H1 (cell line): ENCODE measurements around the gene DNM1L.

Experiments used
- ASH2L ChIP-seq: fragments of 200-600, 300-600 bp; sonication (generic); IDR thresholded peaks from one replicate; pipeline ENCODE4 v1.7.1; 2017; ENCODE audit warnings: low read length
- BRCA1 ChIP-seq: IDR thresholded peaks from 2 replicates; pipeline ENCODE4 v1.6.1; 2012; ENCODE audit warnings: low read depth, low read length, improper control_type of control experiment
- CBX5 ChIP-seq: fragments of 300-800, 300-1000 bp; sonication (generic); IDR thresholded peaks from 2 replicates; pipeline ENCODE4 v1.7.1; 2016; ENCODE audit warnings: antibody characterized with exemption, low read length, low read depth
- CEBPB ChIP-seq: IDR thresholded peaks from 2 replicates; pipeline ENCODE4 v1.6.1; 2012; ENCODE audit warnings: low read depth, low read length
- CTCF ChIP-seq, 3 experiments: IDR thresholded peaks; 1 replicate in 2 of 3; 2 replicates in 1 of 3; pipeline versions ENCODE4 v1.5.1 to v1.6.1; 2011; ENCODE audit warnings: low read length in 3 of 3, mild to moderate bottlenecking in 3 of 3, inconsistent platforms in 2 of 3, low read depth in 1 of 3, moderate library complexity in 1 of 3; ENCODE audit not compliant: insufficient read depth in 1 of 3; ENCODE audit errors: control extremely low read depth in 1 of 3
- EZH2 ChIP-seq: fragments of 200-600 bp; sonication (generic); IDR thresholded peaks from 2 replicates; pipeline ENCODE4 v1.7.1; 2012; ENCODE audit warnings: low read depth, mild to moderate bottlenecking, moderate library complexity, low read length, inconsistent platforms; ENCODE audit not compliant: severe bottlenecking
- FOSL1 ChIP-seq: IDR thresholded peaks from 2 replicates; pipeline ENCODE4 v1.6.1; 2011; ENCODE audit warnings: mild to moderate bottlenecking, low read depth, low read length, moderate library complexity; ENCODE audit not compliant: insufficient read depth
- HDAC6 ChIP-seq: IDR thresholded peaks from one replicate; pipeline ENCODE4 v1.7.1; 2012; ENCODE audit warnings: low read depth, mild to moderate bottlenecking, inconsistent platforms, low read length, moderate library complexity
- MAX ChIP-seq: IDR thresholded peaks from 2 replicates; pipeline ENCODE4 v1.6.1; 2012; ENCODE audit warnings: inconsistent platforms
- POLR2AphosphoS5 ChIP-seq: IDR thresholded peaks from 2 replicates; pipeline ENCODE4 v1.6.1; 2011; ENCODE audit warnings: low read depth, low read length
- RAD21 ChIP-seq, 2 experiments: IDR thresholded peaks in 1 of 2; conservative IDR thresholded peaks in 1 of 2; 2 replicates each; pipeline ENCODE4 v1.6.1; 2011; ENCODE audit warnings: low read depth in 2 of 2, low read length in 2 of 2, improper control_type of control experiment in 1 of 2, inconsistent platforms in 1 of 2, mild to moderate bottlenecking in 1 of 2, moderate library complexity in 1 of 2
- SUZ12 ChIP-seq: fragments of 200-600 bp; sonication (generic); IDR thresholded peaks from 2 replicates; pipeline ENCODE4 v1.6.1; 2012; ENCODE audit warnings: mild to moderate bottlenecking, inconsistent platforms, low read length, moderate library complexity, mixed read lengths
- TEAD4 ChIP-seq: IDR thresholded peaks from 2 replicates; pipeline ENCODE4 v1.6.1; 2012; ENCODE audit warnings: low read depth, low read length, inconsistent platforms, mixed read lengths
- YY1 ChIP-seq: IDR thresholded peaks from 2 replicates; pipeline ENCODE4 v1.6.1; 2011; ENCODE audit warnings: low read depth, mild to moderate bottlenecking, low read length

GRCh38 chr12:32768518-32768917 is 89.4 kb downstream of the DNM1L start:
- no peak for TF ChIP-seq FOSL1
- no peak for TF ChIP-seq BRCA1
- TF ChIP-seq RAD21 (IDR thresholded peaks at IDR 0.05 in 1 of 2, conservative IDR thresholded peaks at IDR 0.05 in 1 of 2; ENCODE audit: low read depth in 2 of 2, low read length in 2 of 2): no peak
- no peak for TF ChIP-seq CTCF (IDR thresholded peaks at IDR 0.05; ENCODE audit: control extremely low read depth in 1 of 3, insufficient read depth in 1 of 3, low read depth in 1 of 3, low read length in 3 of 3)
- no peak for TF ChIP-seq EZH2
- no peak for TF ChIP-seq HDAC6
- TF ChIP-seq YY1: no peak
- TF ChIP-seq MAX: no peak
- TF ChIP-seq CEBPB: no peak
- no peak for TF ChIP-seq SUZ12
- TF ChIP-seq ASH2L: no peak
- no peak for TF ChIP-seq POLR2AphosphoS5
- no peak for TF ChIP-seq CBX5
- TF ChIP-seq TEAD4: no peak
